Neural cell (in vitro differentiated cells): Measurements from ENCODE around the gene GASK1A. TPM values are rescaled to one million over a fixed set of nuclear protein-coding genes. Genes with fewer than 3 reads are reported as not detected.

Source experiments
- H2AFZ ChIP-seq: fragments of 200-600, 300-800 bp; sonication (generic), shearing (Covaris generic); 2 replicates; pipeline ENCODE4 v1.6.0; 2014; ENCODE audit warnings: low read depth, mild to moderate bottlenecking, antibody characterized with exemption, low read length, moderate library complexity
- H3F3A ChIP-seq: fragments of 200-600 bp; shearing (Covaris generic); 2 replicates; pipeline ENCODE4 v1.6.1; 2016; ENCODE audit warnings: mild to moderate bottlenecking, moderate library complexity, mixed read lengths, antibody characterized with exemption, low read length; ENCODE audit not compliant: insufficient read depth, poor library complexity, severe bottlenecking
- H3K27ac ChIP-seq: fragments of 200-600, 300-800 bp; sonication (generic), shearing (Covaris generic); 2 replicates; pipeline ENCODE4 v1.5.1; 2014; ENCODE audit warnings: mild to moderate bottlenecking, low read length, moderate library complexity
- H3K27me3 ChIP-seq: fragments of 300-800, 200-600 bp; sonication (generic), shearing (Covaris generic); 2 replicates; pipeline ENCODE4 v1.6.0; 2014; ENCODE audit warnings: mild to moderate bottlenecking, low read depth, low read length, moderate library complexity; ENCODE audit not compliant: insufficient read depth
- H3K36me3 ChIP-seq: fragments of 300-800, 200-600 bp; sonication (generic), shearing (Covaris generic); 2 replicates; pipeline ENCODE4 v1.5.1; 2014; ENCODE audit warnings: mild to moderate bottlenecking, antibody characterized with exemption, low read length, moderate library complexity; ENCODE audit not compliant: insufficient read depth
- H3K4me2 ChIP-seq: fragments of 300-800, 200-600 bp; sonication (generic), shearing (Covaris generic); 2 replicates; pipeline ENCODE4 v1.6.0; 2014; ENCODE audit warnings: mild to moderate bottlenecking, low read length
- H3K4me3 ChIP-seq: fragments of 300-800, 200-600 bp; sonication (generic), shearing (Covaris generic); 2 replicates; pipeline ENCODE4 v1.5.1; 2014; ENCODE audit warnings: mild to moderate bottlenecking, low read length, moderate library complexity
- H3K79me2 ChIP-seq: fragments of 200-600 bp; shearing (Covaris generic); replicated peaks from 2 replicates; pipeline ENCODE4 v1.6.0; 2014; ENCODE audit warnings: mild to moderate bottlenecking, low read length, moderate library complexity; ENCODE audit not compliant: insufficient read depth
- H3K9ac ChIP-seq: fragments of 300-800, 200-600 bp; sonication (generic), shearing (Covaris generic); 2 replicates; pipeline ENCODE4 v1.6.1; 2016; ENCODE audit warnings: mild to moderate bottlenecking, low read length, mixed read lengths
- H3K9me2 ChIP-seq: fragments of 200-600 bp; shearing (Covaris generic); 2 replicates; pipeline ENCODE4 v1.6.1; 2016; ENCODE audit warnings: mild to moderate bottlenecking, low read length, mixed read lengths; ENCODE audit not compliant: insufficient read depth
- H3K9me3 ChIP-seq: fragments of 200-600, 300-800 bp; sonication (generic), shearing (Covaris generic); 2 replicates; pipeline ENCODE4 v1.6.1; 2016; ENCODE audit warnings: mild to moderate bottlenecking, mixed run types, low read length, moderate library complexity, mixed read lengths
- H4K20me1 ChIP-seq: fragments of 200-600 bp; shearing (Covaris generic); 2 replicates; pipeline ENCODE4 v1.6.1; 2016; ENCODE audit warnings: mild to moderate bottlenecking, mixed run types; ENCODE audit not compliant: insufficient read depth
- CTCF ChIP-seq: fragments of 450-650 bp; IDR thresholded peaks from 2 replicates; pipeline ENCODE4 v1.5.1; 2014; ENCODE audit warnings: antibody characterized with exemption, mild to moderate bottlenecking, moderate library complexity; ENCODE audit not compliant: poor library complexity, severe bottlenecking
- EP300 ChIP-seq: fragments of 450-650 bp; conservative IDR thresholded peaks from 2 replicates; pipeline ENCODE4 v1.6.1; 2014; ENCODE audit warnings: antibody characterized with exemption, mild to moderate bottlenecking, moderate library complexity; ENCODE audit not compliant: poor library complexity, severe bottlenecking
- EZH2 ChIP-seq: fragments of 200-600, 300-800 bp; shearing (Covaris generic), sonication (generic); IDR thresholded peaks from 2 replicates; pipeline ENCODE4 v1.6.1; 2014; ENCODE audit warnings: antibody characterized with exemption, low read length, borderline replicate concordance, mild to moderate bottlenecking; ENCODE audit not compliant: insufficient read depth, poor library complexity, severe bottlenecking
- MXI1 ChIP-seq: fragments of 450-650 bp; conservative IDR thresholded peaks from 2 replicates; pipeline ENCODE4 v1.6.1; 2014; ENCODE audit warnings: antibody characterized with exemption, mild to moderate bottlenecking; ENCODE audit not compliant: poor library complexity, severe bottlenecking
- POLR2AphosphoS5 ChIP-seq: IDR thresholded peaks from 2 replicates; pipeline ENCODE4 v1.6.1; 2012
- RAD21 ChIP-seq: fragments of 450-650 bp; conservative IDR thresholded peaks from 2 replicates; pipeline ENCODE4 v1.6.1; 2014; ENCODE audit warnings: antibody characterized with exemption, mild to moderate bottlenecking, moderate library complexity
- REST ChIP-seq: IDR thresholded peaks from 2 replicates; pipeline ENCODE4 v1.6.1; 2012; ENCODE audit warnings: borderline replicate concordance
- SMC3 ChIP-seq: fragments of 450-650 bp; conservative IDR thresholded peaks from 2 replicates; pipeline ENCODE4 v1.6.1; 2014; ENCODE audit warnings: antibody characterized with exemption, mild to moderate bottlenecking, moderate library complexity; ENCODE audit not compliant: poor library complexity
- TAF1 ChIP-seq: IDR thresholded peaks from 2 replicates; pipeline ENCODE4 v1.6.1; 2012; ENCODE audit warnings: low read depth
- polyA plus RNA-seq: library from polyadenylated mRNA; depleted of rRNA; stranded (reverse); fragments of >200 nt; gene quantifications from 2 replicates; pipeline ENCODE4 v1.2.3, GENCODE V29; 2014

GASK1A gene
- polyA plus RNA-seq, 1 donor from 2014 or later = not detected

GRCh38 chr3:43081796-43082195, 102.7 kb downstream of the GASK1A start:
- Histone ChIP-seq H3K4me3 (no peak overlapping the region), H3K27me3 (no peaks in the 10 kb centered on the region), H3K9me2 (no peaks in the 10 kb centered on the region), H3K4me2 (no peak overlapping the region), H3K36me3 (peaks cover 15% of the 10 kb centered on the region), H3K9me3 (no peaks in the 10 kb centered on the region), H4K20me1 (no peaks in the 10 kb centered on the region), H2AFZ (no peak overlapping the region), H3K79me2 (no peaks in the 10 kb centered on the region), H3F3A (no peaks in the 10 kb centered on the region), H3K9ac (no peak overlapping the region), H3K27ac (no peak overlapping the region)
- TF ChIP-seq SMC3 (no peak), RAD21 (no peak), EZH2 (no peak), CTCF (no peak)

- no peaks in the 10 kb centered on the region for H4K20me1 ChIP-seq
- H3K79me2 ChIP-seq = no peaks in the 10 kb centered on the region
- H2AFZ ChIP-seq = no peak overlapping the region
- H3K27ac ChIP-seq = no peak overlapping the region
- H3K27me3 ChIP-seq = no peaks in the 10 kb centered on the region
- no peaks in the 10 kb centered on the region for H3K9me2 ChIP-seq
- no peaks in the 10 kb centered on the region for H3F3A ChIP-seq
- no peak overlapping the region for H3K4me3 ChIP-seq
- H3K9me3 ChIP-seq = no peaks in the 10 kb centered on the region
- H3K4me2 ChIP-seq = no peak overlapping the region
- TF ChIP-seq CTCF (no peak), REST (no peak), TAF1 (no peak), MXI1 (no peak), EZH2 (no peak), POLR2AphosphoS5 (no peak), SMC3 (no peak), RAD21 (no peak), EP300 (no peak)
- no peak overlapping the region for H3K9ac ChIP-seq
- H3K36me3 ChIP-seq = peaks cover 15% of the 10 kb centered on the region
Observed at GRCh38 chr3:43082457-43082856, 103.3 kb downstream of the GASK1A start.
